GM06990 (cell line): ENCODE measurements around the gene KLHL29.

Source experiments
- DNase-seq: peaks from one replicate; pipeline ENCODE4 v3.0.0-alpha.2; 2011; ENCODE audit not compliant: insufficient read length; ENCODE audit errors: extremely low read depth
- H3K27me3 ChIP-seq: replicated peaks from 2 replicates; pipeline ENCODE4 v1.6.0; 2011; ENCODE audit warnings: low read length; ENCODE audit not compliant: control insufficient read depth, insufficient read depth
- H3K36me3 ChIP-seq: 2 replicates; pipeline ENCODE4 v1.5.1; 2011; ENCODE audit warnings: low read length; ENCODE audit not compliant: control insufficient read depth, insufficient read depth
- H3K4me3 ChIP-seq: replicated peaks from 2 replicates; pipeline ENCODE4 v1.5.1; 2011; ENCODE audit warnings: low read depth, mild to moderate bottlenecking, control low read depth, low read length
- TF ChIP-seq, protein P1 (sequence below): IDR thresholded peaks from 2 replicates; pipeline ENCODE4 v1.5.1; 2011; ENCODE audit warnings: low read length, control low read depth, mild to moderate bottlenecking, inconsistent platforms; ENCODE audit not compliant: insufficient read depth, poor library complexity, severe bottlenecking

KLHL29 gene

GRCh38 chr2:23538566-23538965 lies 153.6 kb downstream of the KLHL29 start:
- Histone ChIP-seq H3K27me3 (no peaks in the 10 kb centered on the region), H3K4me3 (no peak overlapping the region), H3K36me3 (no peaks in the 10 kb centered on the region)
- TF ChIP-seq, protein P1, sequence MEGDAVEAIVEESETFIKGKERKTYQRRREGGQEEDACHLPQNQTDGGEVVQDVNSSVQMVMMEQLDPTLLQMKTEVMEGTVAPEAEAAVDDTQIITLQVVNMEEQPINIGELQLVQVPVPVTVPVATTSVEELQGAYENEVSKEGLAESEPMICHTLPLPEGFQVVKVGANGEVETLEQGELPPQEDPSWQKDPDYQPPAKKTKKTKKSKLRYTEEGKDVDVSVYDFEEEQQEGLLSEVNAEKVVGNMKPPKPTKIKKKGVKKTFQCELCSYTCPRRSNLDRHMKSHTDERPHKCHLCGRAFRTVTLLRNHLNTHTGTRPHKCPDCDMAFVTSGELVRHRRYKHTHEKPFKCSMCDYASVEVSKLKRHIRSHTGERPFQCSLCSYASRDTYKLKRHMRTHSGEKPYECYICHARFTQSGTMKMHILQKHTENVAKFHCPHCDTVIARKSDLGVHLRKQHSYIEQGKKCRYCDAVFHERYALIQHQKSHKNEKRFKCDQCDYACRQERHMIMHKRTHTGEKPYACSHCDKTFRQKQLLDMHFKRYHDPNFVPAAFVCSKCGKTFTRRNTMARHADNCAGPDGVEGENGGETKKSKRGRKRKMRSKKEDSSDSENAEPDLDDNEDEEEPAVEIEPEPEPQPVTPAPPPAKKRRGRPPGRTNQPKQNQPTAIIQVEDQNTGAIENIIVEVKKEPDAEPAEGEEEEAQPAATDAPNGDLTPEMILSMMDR = no peak
- DNase-seq = no peak

GRCh38 chr2:23540804-23541360 lies 155.9 kb downstream of the KLHL29 start:
- no peaks in the 10 kb centered on the region for H3K36me3 ChIP-seq
- no peak overlapping the region for H3K4me3 ChIP-seq
- no peak for DNase-seq
- H3K27me3 ChIP-seq = no peaks in the 10 kb centered on the region
- TF ChIP-seq, protein P1 = no peak

- no peaks in the 10 kb centered on the region for H3K36me3 ChIP-seq
- no peaks in the 10 kb centered on the region for H3K27me3 ChIP-seq
- DNase-seq = no peak
- no peak overlapping the region for H3K4me3 ChIP-seq
- TF ChIP-seq, protein P1 = no peak
Observed at GRCh38 chr2:23541503-23542229, 156.7 kb downstream of the KLHL29 start.

DNA sequence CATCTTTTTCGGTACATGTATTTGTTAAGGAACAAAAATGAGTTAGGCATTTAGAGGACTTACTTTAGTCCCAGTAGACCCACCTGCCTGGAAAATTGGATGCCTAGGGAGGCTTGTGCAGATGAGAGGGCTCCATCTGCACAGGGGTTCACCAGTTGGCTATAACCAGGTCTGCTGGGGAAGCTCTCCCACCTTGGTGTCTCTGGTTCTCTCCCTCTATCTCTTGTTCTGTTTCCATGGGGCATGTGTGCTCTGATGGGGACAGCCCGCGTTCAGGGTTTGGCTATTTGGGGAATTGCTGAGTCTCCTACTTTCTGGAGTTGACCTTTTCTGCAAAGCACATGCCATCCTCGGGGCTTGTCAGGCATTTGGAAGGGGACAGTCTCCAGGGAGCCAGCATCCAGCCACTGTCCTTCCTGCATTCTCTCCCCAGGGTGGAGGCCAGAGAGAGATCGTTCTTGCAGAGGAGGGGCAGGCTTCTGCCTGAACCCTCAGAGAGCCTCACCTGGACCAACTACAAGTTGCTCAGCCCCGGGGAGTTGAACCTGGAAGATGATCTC lies 157.3 kb downstream of the KLHL29 start:
- H3K4me3 ChIP-seq = no peak overlapping the region

DNA sequence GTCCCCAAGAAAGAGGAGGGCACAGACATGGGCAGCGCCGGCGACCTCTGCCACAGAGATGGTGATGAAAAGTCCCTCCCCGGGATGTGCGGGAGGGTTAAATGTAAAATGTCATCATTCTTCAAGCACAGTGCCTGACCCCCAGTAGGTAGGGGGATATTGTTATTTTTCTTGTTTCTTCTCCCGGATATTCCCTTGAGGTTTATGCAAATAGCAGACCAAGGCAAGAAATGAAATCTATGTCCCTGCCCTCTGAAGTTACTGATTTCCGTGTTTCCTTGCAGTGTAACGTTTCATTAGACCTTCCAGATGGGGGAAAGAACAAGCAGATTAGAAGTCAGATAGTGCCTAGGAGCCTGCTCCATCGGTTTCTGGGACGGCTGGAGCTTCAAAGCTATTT lies 158.3 kb downstream of the KLHL29 start:
- TF ChIP-seq, protein P1 = no peak
- H3K27me3 ChIP-seq = no peaks in the 10 kb centered on the region
- H3K4me3 ChIP-seq = no peak overlapping the region
- DNase-seq = no peak
- H3K36me3 ChIP-seq = no peaks in the 10 kb centered on the region; the same call in 1 of the 2 replicates

More for the DNA sequence above, 157.3 kb downstream of the KLHL29 start:
- TF ChIP-seq, protein P1 = no peak
- DNase-seq = no peak
- no peaks in the 10 kb centered on the region for H3K27me3 ChIP-seq
- no peaks in the 10 kb centered on the region for H3K36me3 ChIP-seq
